WTC11 (cell line): ENCODE data around the gene SEPTIN1. TPM values are rescaled to one million over a fixed set of nuclear protein-coding genes. Genes with fewer than 3 reads are reported as not detected.

ENCODE experiments used
- ATF6 ChIP-seq: sonication (generic); formaldehyde crosslinking; IDR thresholded peaks from 2 replicates; pipeline ENCODE4 v1.8.1; 2023; ENCODE audit warnings: mild to moderate bottlenecking, missing genetic modification reagents
- CREM ChIP-seq: sonication (generic); formaldehyde crosslinking; IDR thresholded peaks from 2 replicates; pipeline ENCODE4 v1.8.1; 2022; ENCODE audit warnings: mild to moderate bottlenecking, missing genetic modification reagents, moderate library complexity
- E2F4 ChIP-seq: sonication (generic); formaldehyde crosslinking; IDR thresholded peaks from 2 replicates; pipeline ENCODE4 v1.8.1; 2022; ENCODE audit warnings: low read depth, mild to moderate bottlenecking, moderate library complexity, missing genetic modification reagents, borderline replicate concordance
- FOXJ3 ChIP-seq: sonication (generic); formaldehyde crosslinking; IDR thresholded peaks from 2 replicates; pipeline ENCODE4 v1.9.0; 2021; ENCODE audit warnings: missing genetic modification reagents, mild to moderate bottlenecking, borderline replicate concordance
- GRHL2 ChIP-seq: fragments of 250-450 bp; sonication (Bioruptor Pico); IDR thresholded peaks from 2 replicates; pipeline ENCODE4 v1.8.0; 2022; ENCODE audit warnings: mild to moderate bottlenecking, moderate library complexity; ENCODE audit not compliant: insufficient replicate concordance, severe bottlenecking
- IRF2 ChIP-seq: sonication (generic); formaldehyde crosslinking; IDR thresholded peaks from 2 replicates; pipeline ENCODE4 v1.8.0; 2022; ENCODE audit warnings: low read depth, missing genetic modification reagents, borderline replicate concordance
- KAT7 ChIP-seq: sonication (generic); formaldehyde crosslinking; IDR thresholded peaks from 2 replicates; pipeline ENCODE4 v1.8.1; 2023; ENCODE audit warnings: missing genetic modification reagents, mild to moderate bottlenecking, borderline replicate concordance
- MAX ChIP-seq: sonication (generic); formaldehyde crosslinking; IDR thresholded peaks from 2 replicates; pipeline ENCODE4 v1.8.0; 2022; ENCODE audit warnings: mild to moderate bottlenecking, missing genetic modification reagents
- NFE2L1 ChIP-seq: sonication (generic); formaldehyde crosslinking; IDR thresholded peaks from 2 replicates; pipeline ENCODE4 v1.8.1; 2023; ENCODE audit warnings: missing genetic modification reagents
- PREB ChIP-seq: sonication (generic); formaldehyde crosslinking; IDR thresholded peaks from 2 replicates; pipeline ENCODE4 v1.8.1; 2022; ENCODE audit warnings: mild to moderate bottlenecking, missing genetic modification reagents, moderate library complexity, borderline replicate concordance
- RORB ChIP-seq: fragments of 250-450 bp; sonication (Bioruptor Pico); IDR thresholded peaks from 2 replicates; pipeline ENCODE4 v1.9.0; 2021; ENCODE audit warnings: mild to moderate bottlenecking
- SMAD4 ChIP-seq: sonication (generic); formaldehyde crosslinking; IDR thresholded peaks from 2 replicates; pipeline ENCODE4 v1.8.0; 2022; ENCODE audit warnings: mild to moderate bottlenecking, missing genetic modification reagents
- SOX15 ChIP-seq: fragments of 250-450 bp; sonication (Bioruptor Pico); IDR thresholded peaks from 2 replicates; pipeline ENCODE4 v1.9.0; 2021; ENCODE audit warnings: mild to moderate bottlenecking
- TEAD1 ChIP-seq: sonication (generic); formaldehyde crosslinking; IDR thresholded peaks from 2 replicates; pipeline ENCODE4 v1.8.0; 2022; ENCODE audit warnings: mild to moderate bottlenecking, missing genetic modification reagents
- ZBTB21 ChIP-seq: sonication (generic); formaldehyde crosslinking; IDR thresholded peaks from 2 replicates; pipeline ENCODE4 v1.8.1; 2023; ENCODE audit warnings: mild to moderate bottlenecking, missing genetic modification reagents, borderline replicate concordance
- ZBTB43 ChIP-seq: sonication (generic); formaldehyde crosslinking; IDR thresholded peaks from 2 replicates; pipeline ENCODE4 v1.8.1; 2023; ENCODE audit warnings: mild to moderate bottlenecking, missing genetic modification reagents
- ZNF532 ChIP-seq: fragments of 250-450 bp; sonication (Bioruptor Pico); IDR thresholded peaks from 2 replicates; pipeline ENCODE4 v1.9.0; 2021; ENCODE audit warnings: mild to moderate bottlenecking, borderline replicate concordance
- total RNA-seq: library from RNA; stranded (reverse); gene quantifications from 3 replicates; pipeline ENCODE4 v1.2.3, GENCODE V29; 2021
- TF ChIP-seq, protein P1 (sequence below): sonication (generic); formaldehyde crosslinking; IDR thresholded peaks from 2 replicates; pipeline ENCODE4 v1.8.1; 2023; ENCODE audit warnings: mild to moderate bottlenecking, missing genetic modification reagents, moderate library complexity
- TF ChIP-seq, protein P2 (sequence below): sonication (generic); formaldehyde crosslinking; IDR thresholded peaks from 2 replicates; pipeline ENCODE4 v1.8.0; 2022; ENCODE audit warnings: mild to moderate bottlenecking, missing genetic modification reagents
- TF ChIP-seq, protein P3 (sequence below): fragments of 250-450 bp; sonication (Bioruptor Pico); IDR thresholded peaks from 2 replicates; pipeline ENCODE4 v1.9.0; 2021; ENCODE audit warnings: mild to moderate bottlenecking
- TF ChIP-seq, protein P4 (sequence below): fragments of 250-450 bp; sonication (Bioruptor Pico); IDR thresholded peaks from 2 replicates; pipeline ENCODE4 v1.8.0; 2021; ENCODE audit warnings: mild to moderate bottlenecking

SEPTIN1 gene
- total RNA-seq, 1 experiment from 2014 or later: 2.3 TPM

GRCh38 chr16:30378236-30379157 lies 3.9 kb downstream of the SEPTIN1 start (continued):
- TF ChIP-seq, protein P1, sequence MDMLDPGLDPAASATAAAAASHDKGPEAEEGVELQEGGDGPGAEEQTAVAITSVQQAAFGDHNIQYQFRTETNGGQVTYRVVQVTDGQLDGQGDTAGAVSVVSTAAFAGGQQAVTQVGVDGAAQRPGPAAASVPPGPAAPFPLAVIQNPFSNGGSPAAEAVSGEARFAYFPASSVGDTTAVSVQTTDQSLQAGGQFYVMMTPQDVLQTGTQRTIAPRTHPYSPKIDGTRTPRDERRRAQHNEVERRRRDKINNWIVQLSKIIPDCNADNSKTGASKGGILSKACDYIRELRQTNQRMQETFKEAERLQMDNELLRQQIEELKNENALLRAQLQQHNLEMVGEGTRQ: no peak; the same call in 1 of the 2 replicates
- TF ChIP-seq ZBTB43 (CRISPR knock-in tag) (no peak), ZNF532 (CRISPR knock-in tag) (no peak), GRHL2 (CRISPR knock-in tag) (no peak), MAX (peak; percentile 73; the same call in 1 of the 2 replicates), E2F4 (CRISPR knock-in tag) (no peak), ZBTB21 (no peak), SMAD4 (CRISPR knock-in tag) (no peak), KAT7 (CRISPR knock-in tag) (no peak), SOX15 (no peak), CREM (CRISPR knock-in tag) (no peak), TEAD1 (CRISPR knock-in tag) (peak; percentile 37; the same call in 1 of the 2 replicates), FOXJ3 (CRISPR knock-in tag) (no peak), IRF2 (CRISPR knock-in tag) (no peak), RORB (CRISPR knock-in tag) (no peak), PREB (CRISPR knock-in tag) (no peak), ATF6 (no peak), NFE2L1 (CRISPR knock-in tag) (no peak)
- TF ChIP-seq, protein P2, sequence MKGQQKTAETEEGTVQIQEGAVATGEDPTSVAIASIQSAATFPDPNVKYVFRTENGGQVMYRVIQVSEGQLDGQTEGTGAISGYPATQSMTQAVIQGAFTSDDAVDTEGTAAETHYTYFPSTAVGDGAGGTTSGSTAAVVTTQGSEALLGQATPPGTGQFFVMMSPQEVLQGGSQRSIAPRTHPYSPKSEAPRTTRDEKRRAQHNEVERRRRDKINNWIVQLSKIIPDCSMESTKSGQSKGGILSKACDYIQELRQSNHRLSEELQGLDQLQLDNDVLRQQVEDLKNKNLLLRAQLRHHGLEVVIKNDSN: no peak
- TF ChIP-seq, protein P3, sequence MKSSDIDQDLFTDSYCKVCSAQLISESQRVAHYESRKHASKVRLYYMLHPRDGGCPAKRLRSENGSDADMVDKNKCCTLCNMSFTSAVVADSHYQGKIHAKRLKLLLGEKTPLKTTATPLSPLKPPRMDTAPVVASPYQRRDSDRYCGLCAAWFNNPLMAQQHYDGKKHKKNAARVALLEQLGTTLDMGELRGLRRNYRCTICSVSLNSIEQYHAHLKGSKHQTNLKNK (CRISPR knock-in tag): 0 out of 2 replicates have a peak, but pooled peaks have one; percentile 34
- TF ChIP-seq, protein P4, sequence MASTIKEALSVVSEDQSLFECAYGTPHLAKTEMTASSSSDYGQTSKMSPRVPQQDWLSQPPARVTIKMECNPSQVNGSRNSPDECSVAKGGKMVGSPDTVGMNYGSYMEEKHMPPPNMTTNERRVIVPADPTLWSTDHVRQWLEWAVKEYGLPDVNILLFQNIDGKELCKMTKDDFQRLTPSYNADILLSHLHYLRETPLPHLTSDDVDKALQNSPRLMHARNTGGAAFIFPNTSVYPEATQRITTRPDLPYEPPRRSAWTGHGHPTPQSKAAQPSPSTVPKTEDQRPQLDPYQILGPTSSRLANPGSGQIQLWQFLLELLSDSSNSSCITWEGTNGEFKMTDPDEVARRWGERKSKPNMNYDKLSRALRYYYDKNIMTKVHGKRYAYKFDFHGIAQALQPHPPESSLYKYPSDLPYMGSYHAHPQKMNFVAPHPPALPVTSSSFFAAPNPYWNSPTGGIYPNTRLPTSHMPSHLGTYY (CRISPR knock-in tag): no peak
